GM19372 (cell line): ENCODE data around the gene COASY.
"Not testable (repeated sequence)": the region's sequence is repeated elsewhere in the genome, so short reads cannot be mapped to it uniquely, and the experiment has no call there.

Source experiments
- ATAC-seq: cut with Tn5 transposase; IDR thresholded peaks from one replicate; pipeline ENCODE4 v1.9.1; 2021; ENCODE audit warnings: mild to moderate bottlenecking, low read depth, moderate library complexity; ENCODE audit not compliant: unreplicated experiment

COASY gene

DNA sequence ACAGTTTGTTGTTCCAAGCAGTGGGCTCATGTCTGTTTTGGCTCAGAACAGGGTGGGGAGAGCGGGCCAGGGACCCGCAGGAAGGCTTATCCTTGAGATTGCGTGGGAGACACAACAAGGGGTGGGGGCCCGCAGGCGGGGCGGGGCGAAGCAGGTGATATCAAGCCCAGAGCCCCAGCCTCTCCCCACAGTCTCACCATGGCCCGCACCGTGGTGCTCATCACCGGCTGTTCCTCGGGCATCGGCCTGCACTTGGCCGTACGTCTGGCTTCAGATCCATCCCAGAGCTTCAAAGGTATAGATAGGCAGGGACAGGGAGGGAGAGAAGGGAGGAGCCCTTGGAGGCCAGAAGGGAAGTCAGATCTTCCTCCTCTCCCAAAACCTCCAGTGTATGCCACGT, 9.2 kb upstream of the COASY start, which contains the start of gene HSD17B1:
Gene HSD17B1, plus strand, starts transcription at position 188 of the 400 bp plus-strand sequence. Its CDS starts 11 bp downstream, at position 199.
- not testable (repeated sequence) for ATAC-seq

DNA sequence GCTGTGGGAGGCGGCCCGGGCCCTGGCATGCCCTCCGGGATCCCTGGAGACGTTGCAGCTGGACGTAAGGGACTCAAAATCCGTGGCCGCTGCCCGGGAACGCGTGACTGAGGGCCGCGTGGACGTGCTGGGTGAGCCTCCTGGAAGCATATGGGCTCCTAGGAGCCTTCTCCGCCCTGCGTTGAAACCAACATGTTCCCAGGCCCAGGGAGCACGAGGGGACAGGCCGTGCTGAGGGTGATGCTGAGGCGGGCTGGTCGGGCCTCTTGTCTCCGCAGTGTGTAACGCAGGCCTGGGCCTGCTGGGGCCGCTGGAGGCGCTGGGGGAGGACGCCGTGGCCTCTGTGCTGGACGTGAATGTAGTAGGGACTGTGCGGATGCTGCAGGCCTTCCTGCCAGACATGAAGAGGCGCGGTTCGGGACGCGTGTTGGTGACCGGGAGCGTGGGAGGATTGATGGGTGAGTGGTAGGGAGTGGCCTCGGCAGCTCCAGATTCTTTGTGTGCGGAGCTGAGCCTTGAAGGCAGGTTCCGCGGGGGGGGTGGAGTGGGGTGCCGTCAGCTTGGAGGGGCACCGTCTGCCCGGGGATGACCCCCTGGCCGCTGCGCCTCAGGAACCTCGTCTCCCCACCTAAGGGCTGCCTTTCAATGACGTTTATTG, 8.7 kb upstream of the COASY start:
- ATAC-seq = no peak

DNA sequence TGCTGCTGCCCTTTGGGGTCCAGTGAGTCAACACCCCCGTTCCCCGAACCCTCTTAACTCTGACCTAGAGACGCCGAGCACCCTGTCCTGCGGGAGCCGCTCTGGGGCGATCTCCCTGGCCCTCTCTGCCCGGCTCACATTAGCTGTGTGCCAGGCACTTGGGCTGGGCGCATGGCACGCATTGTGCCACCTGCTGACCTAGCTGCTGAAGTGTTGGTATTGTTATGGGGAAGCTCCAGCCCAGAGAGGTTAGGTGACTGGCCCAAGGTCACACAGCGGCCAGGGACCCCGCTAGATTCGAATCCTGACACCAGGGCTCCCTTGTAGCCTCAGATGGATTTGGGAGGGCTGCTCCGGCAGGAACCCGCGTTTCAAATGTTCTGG, 8.1 kb upstream of the COASY start:
- no peak for ATAC-seq

DNA sequence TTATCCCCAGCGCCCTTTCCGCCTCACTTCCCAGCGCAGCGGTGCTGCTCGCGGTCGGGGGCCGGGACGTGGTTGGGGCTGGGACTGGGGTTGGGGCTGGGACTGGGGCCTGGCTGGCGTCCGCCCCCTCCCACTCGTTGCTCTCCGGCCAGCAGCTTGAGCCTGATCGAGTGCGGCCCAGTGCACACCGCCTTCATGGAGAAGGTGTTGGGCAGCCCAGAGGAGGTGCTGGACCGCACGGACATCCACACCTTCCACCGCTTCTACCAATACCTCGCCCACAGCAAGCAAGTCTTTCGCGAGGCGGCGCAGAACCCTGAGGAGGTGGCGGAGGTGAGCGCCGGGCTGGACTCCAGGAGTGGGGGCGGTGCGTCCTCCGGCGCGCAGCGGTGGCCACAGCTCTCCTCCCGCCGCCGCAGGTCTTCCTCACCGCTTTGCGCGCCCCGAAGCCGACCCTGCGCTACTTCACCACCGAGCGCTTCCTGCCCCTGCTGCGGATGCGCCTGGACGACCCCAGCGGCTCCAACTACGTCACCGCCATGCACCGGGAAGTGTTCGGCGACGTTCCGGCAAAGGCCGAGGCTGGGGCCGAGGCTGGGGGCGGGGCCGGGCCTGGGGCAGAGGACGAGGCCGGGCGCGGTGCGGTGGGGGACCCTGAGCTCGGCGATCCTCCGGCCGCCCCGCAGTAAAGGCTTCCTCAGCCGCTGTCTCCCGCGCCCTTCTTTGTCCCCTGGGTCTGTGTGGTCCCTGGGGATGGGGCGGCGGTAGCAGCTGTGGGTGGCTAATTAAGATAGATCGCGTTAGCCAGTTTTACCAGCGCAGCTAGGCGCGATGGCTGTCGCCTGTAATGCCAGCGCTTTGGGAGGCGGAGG, 7.5 kb upstream of the COASY start:
- no peak for ATAC-seq

DNA sequence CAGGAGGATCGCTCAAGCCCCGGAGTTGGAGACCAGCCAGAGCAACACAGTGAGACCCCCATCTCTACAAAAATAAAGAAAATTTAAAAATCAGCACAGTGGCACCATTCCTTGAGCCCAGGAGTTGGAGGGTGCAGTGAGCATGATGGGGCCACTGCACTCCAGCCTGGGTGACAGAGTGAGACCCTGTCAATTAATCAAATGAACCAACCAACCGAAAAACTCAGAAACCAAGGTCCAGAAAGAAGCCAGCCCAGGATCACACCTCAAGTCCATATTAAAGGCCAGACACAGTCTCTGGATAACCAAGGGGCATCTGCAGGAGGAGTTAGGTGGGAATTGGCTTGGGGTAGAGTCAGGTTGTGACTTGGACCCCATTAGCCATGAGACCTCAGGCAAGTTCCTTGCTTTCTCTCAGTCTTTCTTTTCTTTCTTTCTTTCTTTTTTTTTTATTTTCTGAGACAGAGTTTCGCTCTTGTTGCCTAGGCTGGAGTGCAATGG, 6.8 kb upstream of the COASY start:
- ATAC-seq = no peak

DNA sequence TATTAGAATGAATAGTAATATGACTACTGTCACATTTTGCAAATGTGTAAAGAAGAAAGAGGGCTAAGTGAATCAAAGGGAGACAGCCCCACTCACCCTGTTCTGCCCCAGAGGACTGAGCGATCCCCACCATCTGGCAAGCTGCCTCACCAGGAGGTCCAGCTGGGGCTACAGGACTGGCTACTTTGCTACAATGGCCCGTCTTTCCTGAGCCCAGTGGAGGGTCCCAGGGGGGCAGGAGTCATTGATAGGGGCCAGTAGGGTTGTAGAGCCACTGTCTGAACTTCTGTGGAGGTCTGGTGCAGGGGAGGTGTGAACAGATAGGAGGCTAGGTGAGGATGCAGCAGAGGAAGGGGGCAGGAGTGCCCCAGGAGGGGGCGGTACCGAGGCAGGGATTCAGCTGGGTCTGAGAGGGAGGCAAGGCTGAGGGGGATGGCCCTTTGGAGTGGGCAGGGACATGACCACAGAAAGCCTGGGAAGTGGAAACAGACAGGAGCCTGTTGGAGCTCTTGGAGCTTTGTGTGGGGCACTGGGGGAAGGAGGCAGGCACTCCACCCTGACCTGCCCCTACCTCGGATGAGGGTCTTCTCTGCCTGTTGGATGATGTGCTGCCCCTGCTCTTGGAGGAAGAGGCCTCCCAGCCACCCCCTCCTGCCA, 5.9 kb upstream of the COASY start:
- not testable (repeated sequence) for ATAC-seq

DNA sequence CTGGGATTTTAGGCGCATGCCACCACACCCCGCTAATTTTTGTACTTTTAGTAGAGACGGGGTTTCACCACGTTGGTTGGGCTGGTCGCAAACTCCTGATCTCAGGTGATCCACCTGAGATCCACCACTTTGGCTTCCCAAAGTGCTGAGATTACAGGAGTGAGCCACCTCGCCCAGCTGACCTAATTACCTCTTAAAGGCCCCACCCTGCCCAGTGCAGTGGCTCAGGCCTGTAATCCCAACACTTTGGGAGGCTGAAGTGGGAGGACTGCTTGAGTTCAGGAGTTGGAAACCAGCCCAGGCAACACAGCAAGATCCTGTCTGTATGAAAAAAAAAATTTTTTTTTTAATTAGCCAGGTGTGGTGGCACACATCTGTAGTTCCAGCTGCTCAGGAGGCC, 2.9 kb upstream of the COASY start:
- ATAC-seq = no peak

DNA sequence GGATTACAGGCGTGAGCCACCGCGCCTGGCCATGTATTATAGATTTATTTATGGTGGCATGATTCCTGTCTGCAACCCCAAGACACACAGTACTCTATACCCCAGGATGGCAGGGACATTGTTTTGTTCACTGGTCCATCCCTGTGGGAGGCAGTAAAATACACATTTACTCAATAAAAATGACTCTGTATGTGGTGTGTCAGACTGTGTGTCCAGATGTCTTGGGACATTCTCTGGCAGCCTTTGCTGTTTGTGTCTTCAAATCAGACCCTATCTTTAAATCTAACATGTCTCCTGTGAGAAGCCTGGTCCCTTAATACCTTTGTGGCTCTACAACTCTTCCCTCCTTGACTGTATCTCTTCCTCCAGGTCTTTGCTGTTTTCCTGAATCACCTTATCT, 1.7 kb upstream of the COASY start:
- ATAC-seq = no peak

DNA sequence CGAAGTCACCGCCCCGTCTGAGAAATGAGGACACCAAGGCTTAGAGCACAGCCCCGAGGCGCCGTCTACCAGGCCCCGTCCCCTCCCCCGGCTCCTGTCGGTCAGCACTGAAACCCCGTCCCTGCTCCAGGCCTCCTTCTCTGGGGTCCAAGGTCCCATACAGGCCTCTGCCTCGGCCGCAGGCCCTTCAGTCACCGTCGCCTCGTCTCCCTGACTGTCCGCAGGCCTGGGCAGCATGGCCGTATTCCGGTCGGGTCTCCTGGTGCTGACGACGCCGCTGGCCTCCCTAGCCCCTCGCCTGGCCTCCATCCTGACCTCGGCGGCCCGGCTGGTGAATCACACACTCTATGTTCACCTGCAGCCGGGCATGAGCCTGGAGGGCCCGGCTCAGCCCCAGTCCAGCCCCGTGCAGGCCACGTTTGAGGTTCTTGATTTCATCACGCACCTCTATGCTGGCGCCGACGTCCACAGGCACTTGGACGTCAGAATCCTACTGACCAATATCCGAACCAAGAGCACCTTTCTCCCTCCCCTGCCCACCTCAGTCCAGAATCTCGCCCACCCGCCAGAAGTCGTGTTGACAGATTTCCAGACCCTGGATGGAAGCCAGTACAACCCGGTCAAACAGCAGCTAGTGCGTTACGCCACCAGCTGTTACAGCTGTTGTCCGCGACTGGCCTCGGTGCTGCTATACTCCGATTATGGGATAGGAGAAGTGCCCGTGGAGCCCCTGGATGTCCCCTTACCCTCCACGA, 617 bp downstream of the COASY start:
- no peak for ATAC-seq

DNA sequence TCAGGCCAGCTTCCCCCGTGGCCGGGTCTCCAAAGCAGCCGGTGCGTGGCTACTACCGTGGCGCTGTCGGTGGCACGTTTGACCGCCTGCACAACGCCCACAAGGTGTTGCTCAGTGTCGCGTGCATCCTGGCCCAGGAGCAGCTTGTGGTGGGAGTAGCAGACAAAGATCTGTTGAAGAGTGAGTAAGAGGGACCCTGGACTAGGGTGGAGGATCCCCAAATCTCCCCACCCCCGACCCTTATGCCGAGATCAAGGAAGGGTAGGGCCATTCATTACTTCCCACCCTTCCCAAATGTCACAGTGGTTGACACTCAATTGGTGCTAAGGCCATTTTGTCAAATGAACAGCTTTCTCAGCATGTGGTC, 1.2 kb downstream of the COASY start:
- no peak for ATAC-seq

DNA sequence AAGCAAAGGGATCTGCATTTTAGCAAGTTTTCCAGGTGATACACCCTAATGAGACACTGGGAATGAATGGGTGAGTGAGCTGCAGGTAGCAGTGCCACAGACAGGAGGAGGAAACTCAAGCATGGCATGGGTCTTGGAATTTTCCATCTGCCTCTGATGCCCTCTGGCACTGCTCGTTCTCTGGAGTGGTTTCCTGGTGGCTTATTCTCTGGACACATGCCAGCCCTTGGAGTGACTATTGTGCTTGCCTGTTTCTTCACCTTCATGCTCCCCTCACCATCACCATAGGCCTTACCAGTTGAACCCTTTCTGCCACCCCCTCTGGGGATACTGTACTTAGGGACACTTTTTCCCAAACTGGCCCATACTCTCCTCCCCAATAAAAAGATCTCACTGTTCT, 1.6 kb downstream of the COASY start:
- no peak for ATAC-seq

DNA sequence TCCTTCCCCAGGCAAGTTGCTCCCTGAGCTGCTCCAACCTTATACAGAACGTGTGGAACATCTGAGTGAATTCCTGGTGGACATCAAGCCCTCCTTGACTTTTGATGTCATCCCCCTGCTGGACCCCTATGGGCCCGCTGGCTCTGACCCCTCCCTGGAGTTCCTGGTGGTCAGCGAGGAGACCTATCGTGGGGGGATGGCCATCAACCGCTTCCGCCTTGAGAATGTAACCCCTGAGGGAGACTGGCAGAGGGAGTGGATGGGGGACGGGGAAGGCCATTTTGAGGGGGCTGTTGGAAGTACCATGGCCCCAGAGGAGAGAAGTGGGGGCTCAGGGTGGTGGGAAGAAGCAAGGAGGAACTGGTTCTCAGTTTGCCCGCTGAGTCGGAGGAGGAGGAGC, 2.0 kb downstream of the COASY start:
- no peak for ATAC-seq

DNA sequence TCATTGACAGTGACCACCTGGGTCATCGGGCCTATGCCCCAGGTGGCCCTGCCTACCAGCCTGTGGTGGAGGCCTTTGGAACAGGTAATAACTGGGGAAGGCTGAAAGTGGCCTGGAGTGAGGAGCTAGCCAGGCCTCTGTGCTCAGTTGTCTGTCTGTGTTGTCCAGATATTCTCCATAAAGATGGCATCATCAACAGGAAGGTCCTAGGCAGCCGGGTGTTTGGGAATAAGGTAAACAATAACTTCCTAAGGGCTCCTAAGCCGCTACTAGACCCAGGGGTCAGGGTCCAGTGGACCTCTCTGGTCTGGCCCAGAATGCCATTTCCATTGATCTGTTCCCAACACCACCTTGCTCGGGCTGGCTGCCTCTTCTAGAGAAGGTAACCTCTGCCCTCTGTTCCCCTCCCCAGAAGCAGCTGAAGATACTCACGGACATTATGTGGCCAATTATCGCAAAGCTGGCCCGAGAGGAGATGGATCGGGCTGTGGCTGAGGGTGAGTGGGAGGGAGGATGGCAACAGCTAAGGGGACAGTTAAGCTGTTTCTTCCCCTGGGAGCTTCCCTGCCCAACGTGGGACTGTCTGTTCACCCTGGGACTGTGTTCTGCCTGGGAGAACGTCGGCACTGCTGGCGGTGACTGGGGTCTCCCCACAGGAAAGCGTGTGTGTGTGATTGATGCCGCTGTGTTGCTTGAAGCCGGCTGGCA, 3.0 kb downstream of the COASY start:
- ATAC-seq = no peak

DNA sequence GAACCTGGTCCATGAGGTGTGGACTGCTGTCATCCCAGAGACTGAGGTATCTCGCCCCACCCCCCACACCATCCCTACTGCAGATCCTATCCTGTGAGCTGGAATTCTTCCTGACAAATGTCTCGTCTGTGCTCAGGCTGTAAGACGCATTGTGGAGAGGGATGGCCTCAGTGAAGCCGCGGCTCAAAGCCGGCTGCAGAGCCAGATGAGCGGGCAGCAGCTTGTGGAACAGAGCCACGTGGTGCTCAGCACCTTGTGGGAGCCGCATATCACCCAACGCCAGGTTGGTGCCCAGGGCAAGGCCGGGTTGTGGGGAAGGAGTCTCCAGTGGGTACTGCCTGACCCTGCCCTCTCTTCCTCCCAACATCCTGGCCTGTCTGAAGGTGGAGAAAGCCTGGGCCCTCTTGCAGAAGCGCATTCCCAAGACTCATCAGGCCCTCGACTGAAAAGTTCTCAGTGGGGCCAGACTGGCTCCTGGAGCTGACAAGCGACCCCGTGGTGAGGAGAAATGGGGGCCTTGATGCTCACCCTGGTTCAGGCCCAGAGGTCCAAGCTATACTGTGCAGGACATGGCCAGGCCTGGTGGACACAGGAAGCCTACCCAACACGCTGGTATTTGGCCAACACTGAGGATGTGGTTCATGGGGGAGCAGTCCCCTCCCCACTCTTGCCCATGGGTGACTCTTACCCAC, 3.7 kb downstream of the COASY start:
- no peak for ATAC-seq

DNA sequence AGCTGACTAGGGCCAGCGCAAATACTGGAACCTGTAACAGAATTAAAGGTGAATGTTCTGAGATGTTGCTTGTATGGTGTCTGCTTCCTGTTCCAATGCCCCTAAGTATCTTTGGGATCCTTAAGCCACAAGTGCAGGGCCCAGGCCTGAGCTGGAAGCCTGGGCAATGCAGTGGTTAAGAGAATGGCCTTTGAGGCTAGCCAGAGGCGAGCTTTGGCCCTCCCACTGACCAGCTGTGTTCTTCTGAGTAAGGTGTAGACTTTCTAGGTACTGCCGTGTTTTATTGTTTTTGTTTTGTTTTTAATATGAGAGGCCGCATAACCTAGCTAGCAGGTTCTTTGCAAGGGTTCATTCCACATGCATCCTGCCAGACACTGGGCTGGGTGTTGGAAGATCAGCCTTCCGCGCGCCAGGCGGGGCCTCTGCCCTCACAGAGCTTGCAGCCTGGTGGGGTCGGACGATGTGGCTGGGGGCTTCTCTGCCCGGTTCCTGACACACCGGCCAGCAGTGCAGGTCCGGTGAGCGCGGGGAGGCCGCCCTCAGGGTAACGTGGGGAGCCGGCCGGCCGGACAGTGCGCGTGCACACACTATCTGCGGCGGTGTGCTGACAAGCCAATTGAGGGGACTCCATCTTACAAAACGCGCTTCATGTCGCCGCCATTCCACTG, 4.4 kb downstream of the COASY start:
- no peak for ATAC-seq

DNA sequence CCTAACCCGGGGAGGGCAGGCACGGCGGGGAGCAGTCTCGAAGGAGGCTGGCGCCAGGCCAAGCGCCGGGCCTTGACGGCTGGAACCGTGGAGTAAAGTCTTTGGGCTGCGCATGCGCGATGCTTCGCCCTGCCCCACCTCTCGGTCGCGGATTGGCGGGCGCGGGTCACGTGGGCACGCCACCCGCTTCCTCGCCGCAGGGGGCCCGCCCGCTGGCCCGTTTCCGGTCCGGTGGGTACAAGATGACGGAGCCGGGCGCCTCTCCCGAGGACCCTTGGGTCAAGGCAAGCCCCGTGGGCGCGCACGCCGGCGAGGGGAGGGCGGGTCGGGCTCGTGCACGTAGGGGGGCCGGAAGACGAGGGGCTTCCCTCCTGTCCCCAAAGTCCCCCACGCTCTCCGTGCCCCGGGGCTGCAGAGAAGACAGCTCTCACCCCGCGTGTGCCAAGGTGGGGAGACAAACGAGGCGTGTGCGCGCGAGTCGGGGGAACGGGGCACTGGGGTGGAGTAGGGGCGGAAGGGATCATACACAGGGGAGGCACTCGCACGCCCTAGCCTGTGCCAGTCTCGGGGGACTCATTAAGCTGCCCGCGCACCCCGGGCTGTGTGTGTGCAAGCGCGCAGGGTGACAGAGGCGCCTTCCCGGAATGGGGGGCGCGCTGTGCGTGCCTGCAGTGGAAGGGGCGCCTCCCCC, 5.1 kb downstream of the COASY start, which contains the start of gene MLX:
Gene MLX, plus strand, starts transcription at position 218 of the 691 bp plus-strand sequence. Its CDS starts 25 bp downstream, at position 243.
- ATAC-seq = peak; percentile 61

DNA sequence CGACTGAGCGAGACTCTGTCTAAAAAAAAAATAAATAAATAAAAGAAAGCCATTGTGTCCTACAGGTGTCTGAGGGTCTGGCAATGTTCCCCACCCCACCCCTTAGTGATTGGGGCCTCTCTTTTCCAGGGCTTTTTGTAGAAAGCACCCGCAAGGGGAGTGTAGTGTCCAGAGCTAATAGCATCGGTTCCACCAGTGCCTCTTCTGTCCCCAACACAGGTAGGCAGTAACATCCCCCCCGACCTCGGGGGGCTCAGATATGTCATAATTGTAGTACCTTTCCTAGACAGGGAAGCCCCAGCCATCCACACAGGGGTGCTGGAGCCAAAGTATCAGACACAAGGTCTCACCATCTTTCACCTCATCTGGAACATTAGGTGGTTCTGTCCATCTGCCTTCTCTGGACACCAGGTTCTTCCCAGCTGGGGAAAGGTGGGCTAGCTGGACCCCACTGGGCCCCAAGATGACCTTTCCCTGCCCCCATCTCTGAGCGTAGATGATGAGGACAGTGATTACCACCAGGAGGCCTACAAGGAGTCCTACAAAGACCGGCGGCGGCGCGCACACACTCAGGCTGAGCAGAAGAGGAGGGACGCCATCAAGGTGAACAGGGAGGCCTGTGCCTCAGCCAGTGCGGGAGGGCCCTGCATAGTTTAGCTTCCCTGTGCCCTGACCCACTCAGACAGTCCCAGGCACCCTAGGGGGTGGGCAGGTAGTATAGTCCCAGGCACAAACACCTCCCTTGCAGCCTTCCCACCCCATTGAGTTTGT, 6.6 kb downstream of the COASY start:
- ATAC-seq = no peak
